GM12801 (cell line): ENCODE data around the gene ARHGEF6.

Experiments
- TF ChIP-seq, protein P1 (sequence below): IDR thresholded peaks from one replicate; pipeline ENCODE4 v1.5.1; 2011; ENCODE audit warnings: control low read depth; ENCODE audit not compliant: insufficient read length; ENCODE audit errors: extremely low read depth

Gene ARHGEF6

GRCh38 chrX:136752796-136753195 is 27.9 kb downstream of the ARHGEF6 start:
- TF ChIP-seq, protein P1, sequence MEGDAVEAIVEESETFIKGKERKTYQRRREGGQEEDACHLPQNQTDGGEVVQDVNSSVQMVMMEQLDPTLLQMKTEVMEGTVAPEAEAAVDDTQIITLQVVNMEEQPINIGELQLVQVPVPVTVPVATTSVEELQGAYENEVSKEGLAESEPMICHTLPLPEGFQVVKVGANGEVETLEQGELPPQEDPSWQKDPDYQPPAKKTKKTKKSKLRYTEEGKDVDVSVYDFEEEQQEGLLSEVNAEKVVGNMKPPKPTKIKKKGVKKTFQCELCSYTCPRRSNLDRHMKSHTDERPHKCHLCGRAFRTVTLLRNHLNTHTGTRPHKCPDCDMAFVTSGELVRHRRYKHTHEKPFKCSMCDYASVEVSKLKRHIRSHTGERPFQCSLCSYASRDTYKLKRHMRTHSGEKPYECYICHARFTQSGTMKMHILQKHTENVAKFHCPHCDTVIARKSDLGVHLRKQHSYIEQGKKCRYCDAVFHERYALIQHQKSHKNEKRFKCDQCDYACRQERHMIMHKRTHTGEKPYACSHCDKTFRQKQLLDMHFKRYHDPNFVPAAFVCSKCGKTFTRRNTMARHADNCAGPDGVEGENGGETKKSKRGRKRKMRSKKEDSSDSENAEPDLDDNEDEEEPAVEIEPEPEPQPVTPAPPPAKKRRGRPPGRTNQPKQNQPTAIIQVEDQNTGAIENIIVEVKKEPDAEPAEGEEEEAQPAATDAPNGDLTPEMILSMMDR: no peak

DNA sequence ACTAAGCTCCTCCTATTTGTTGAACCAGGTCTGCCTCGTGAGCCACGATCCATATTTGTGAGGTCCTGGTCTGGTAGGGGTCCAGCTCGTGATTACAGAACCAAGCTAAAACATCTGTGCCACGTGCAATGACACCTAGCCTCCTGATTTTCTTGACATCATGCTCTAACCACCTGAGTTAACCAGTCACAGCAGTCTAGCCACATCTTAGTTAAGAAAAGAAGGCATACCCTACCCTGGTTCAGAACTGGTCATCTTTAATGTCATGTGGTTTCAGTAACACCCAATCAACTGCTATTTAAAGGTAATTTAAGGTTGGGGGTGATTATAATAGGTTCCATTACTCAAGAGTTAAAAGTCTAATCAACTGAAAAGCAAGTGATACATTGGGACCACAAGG is 28.4 kb downstream of the ARHGEF6 start:
- TF ChIP-seq, protein P1: no peak

DNA sequence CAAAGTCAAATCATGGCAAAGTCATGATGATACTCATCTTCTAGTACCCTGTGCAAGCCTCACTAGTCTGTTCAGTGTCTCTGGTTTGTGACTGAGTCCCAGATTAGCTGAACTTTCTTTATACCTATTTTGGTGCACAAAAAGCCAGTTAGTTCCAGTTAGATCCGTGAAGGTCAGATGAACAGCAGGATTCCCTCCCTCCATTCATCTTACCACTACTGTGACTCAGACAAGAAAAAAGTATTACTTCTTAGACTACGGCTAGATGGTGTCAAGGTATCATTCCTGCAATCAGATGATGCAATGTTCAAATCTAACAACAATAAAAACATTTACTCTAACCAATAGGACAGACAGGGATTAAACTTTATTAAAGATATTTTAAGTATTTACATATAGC is 30.4 kb downstream of the ARHGEF6 start:
- TF ChIP-seq, protein P1: no peak

GRCh38 chrX:136747003-136747986 is 33.4 kb downstream of the ARHGEF6 start:
- TF ChIP-seq, protein P1: no peak

DNA sequence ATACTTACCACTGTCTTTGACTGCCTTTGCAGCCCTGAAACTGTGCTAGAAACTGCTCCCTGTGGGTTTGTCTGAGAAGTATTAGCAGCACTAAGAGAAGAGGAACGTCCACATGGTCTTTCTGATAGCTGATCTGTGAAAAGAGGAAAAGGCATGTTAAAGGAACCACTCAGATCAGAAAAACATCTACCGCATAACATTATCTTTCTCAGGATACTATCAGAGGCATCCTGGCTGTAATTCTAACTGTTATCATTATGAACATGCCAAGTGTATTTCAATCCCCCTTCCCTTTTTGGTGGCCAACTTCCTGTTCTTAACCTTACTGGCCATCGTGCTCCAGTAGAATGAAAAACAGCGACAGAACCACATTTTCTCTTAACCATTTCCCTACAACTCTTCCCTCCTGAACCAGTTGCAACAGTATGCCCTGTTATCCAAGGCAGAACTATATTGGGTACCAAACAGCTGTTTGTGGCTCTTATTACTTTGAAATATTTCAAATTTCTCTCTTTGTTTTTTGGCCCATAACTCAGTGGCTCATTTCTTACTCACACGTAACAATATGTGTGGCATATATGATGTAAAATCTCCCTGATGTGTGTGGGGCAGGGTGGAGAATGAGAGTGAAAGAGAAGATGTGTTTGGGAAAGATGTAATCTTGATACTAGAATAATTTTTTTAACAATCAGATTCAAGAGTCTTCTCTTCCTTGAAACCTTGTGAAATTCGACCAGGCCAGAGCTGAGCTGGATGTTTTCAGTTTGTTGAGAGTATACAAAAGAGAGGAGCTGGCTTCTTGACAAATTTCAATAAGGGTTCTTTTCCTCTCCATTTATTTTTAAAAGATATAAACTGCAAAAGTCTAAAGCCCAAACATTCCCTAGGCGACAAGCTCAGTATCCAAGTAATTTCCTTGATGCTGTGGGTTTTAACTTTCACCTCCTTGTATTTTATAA is 35.2 kb downstream of the ARHGEF6 start:
- TF ChIP-seq, protein P1: no peak

DNA sequence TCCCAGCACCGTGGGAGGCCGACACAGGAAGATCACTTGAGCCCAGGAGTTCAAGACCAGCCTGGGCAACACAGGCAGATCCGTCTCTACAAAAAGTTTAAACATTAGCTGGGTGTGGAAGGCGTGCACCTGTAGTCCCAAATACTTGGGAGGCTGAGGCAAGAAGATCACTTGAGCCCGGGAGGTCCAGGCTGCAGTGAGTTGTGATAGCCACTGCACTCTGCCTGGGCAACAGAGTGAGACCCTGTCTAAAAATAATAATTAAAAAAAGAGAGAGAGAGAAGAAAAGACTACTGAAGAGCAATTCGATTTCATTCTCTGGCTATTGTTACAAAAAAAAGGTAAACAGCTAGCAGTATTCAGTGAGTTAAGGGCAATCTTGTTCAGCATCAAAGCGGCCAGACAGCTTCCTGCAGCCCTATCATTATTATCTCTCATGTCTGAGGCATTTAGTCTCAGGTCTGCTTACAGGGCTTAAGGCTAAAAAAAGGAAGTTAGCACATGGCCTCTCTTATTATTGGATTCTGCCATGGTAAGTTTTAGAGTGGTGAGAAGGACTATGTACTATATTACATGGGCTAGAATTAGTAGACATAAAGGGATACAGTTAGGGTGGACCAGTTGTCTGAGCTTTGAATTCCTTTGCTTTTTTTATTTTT is 37.9 kb downstream of the ARHGEF6 start:
- TF ChIP-seq, protein P1: no peak
